T-helper 1 cell treated with Interleukin-12 subunit alpha and Interleukin-12 subunit beta and Interleukin-4 antibody, amounts not matched to agents 30 μg/mL and 1 μg/mL, for 36 hours (primary cell): ENCODE results near the gene YPEL2.

Experiments
- H3K27ac Mint-ChIP-seq: one replicate; pipeline ENCODE4 v1.8.0; 2021; ENCODE audit warnings: mild to moderate bottlenecking, mixed read lengths
- H3K27me3 Mint-ChIP-seq: one replicate; pipeline ENCODE4 v1.8.0; 2021; ENCODE audit warnings: low read depth, mixed read lengths
- H3K36me3 Mint-ChIP-seq: one replicate; pipeline ENCODE4 v1.8.0; 2021; ENCODE audit warnings: low read depth, mixed read lengths
- H3K4me1 Mint-ChIP-seq: one replicate; pipeline ENCODE4 v1.8.0; 2021; ENCODE audit warnings: low read depth, mixed read lengths
- H3K4me3 Mint-ChIP-seq: one replicate; pipeline ENCODE4 v1.8.0; 2021; ENCODE audit warnings: mild to moderate bottlenecking, moderate library complexity, mixed read lengths
- H3K9me3 Mint-ChIP-seq: one replicate; pipeline ENCODE4 v1.8.0; 2021; ENCODE audit warnings: mixed read lengths

Gene YPEL2

GRCh38 chr17:59341922-59342321 is 10.5 kb downstream of the YPEL2 start:
- no peak overlapping the region for H3K4me3 Mint-ChIP-seq
- H3K9me3 Mint-ChIP-seq: no peaks in the 10 kb centered on the region
- H3K36me3 Mint-ChIP-seq: no peaks in the 10 kb centered on the region
- no peaks in the 10 kb centered on the region for H3K27me3 Mint-ChIP-seq
- H3K27ac Mint-ChIP-seq: no peak overlapping the region
- H3K4me1 Mint-ChIP-seq: peaks cover 19% of the 10 kb centered on the region

- H3K4me3 Mint-ChIP-seq: no peak overlapping the region
- peaks cover 19% of the 10 kb centered on the region for H3K4me1 Mint-ChIP-seq
- no peaks in the 10 kb centered on the region for H3K36me3 Mint-ChIP-seq
- H3K9me3 Mint-ChIP-seq: no peaks in the 10 kb centered on the region
- H3K27ac Mint-ChIP-seq: peak overlapping the region; percentile 52
- no peaks in the 10 kb centered on the region for H3K27me3 Mint-ChIP-seq
Observed at GRCh38 chr17:59342681-59343131, 11.3 kb downstream of the YPEL2 start.

- H3K27ac Mint-ChIP-seq: no peak overlapping the region
- H3K4me1 Mint-ChIP-seq: peaks cover 17% of the 10 kb centered on the region
- H3K36me3 Mint-ChIP-seq: no peaks in the 10 kb centered on the region
Observed at GRCh38 chr17:59345476-59345875, 14.0 kb downstream of the YPEL2 start.

GRCh38 chr17:59346341-59346740 is 14.9 kb downstream of the YPEL2 start:
- H3K9me3 Mint-ChIP-seq: no peaks in the 10 kb centered on the region
- H3K27me3 Mint-ChIP-seq: no peaks in the 10 kb centered on the region
- no peak overlapping the region for H3K27ac Mint-ChIP-seq
- no peak overlapping the region for H3K4me3 Mint-ChIP-seq
- H3K36me3 Mint-ChIP-seq: no peaks in the 10 kb centered on the region
- H3K4me1 Mint-ChIP-seq: peaks cover 17% of the 10 kb centered on the region

More at GRCh38 chr17:59345476-59345875, 14.0 kb downstream of the YPEL2 start:
- Mint-ChIP-seq H3K4me3 (no peak overlapping the region), H3K27me3 (no peaks in the 10 kb centered on the region), H3K9me3 (no peaks in the 10 kb centered on the region)

GRCh38 chr17:59346876-59347407 is 15.5 kb downstream of the YPEL2 start:
- Mint-ChIP-seq H3K9me3 (no peaks in the 10 kb centered on the region), H3K4me1 (peaks cover 19% of the 10 kb centered on the region), H3K4me3 (no peak overlapping the region), H3K27me3 (no peaks in the 10 kb centered on the region), H3K27ac (no peak overlapping the region), H3K36me3 (no peaks in the 10 kb centered on the region)

GRCh38 chr17:59347975-59348391 is 16.5 kb downstream of the YPEL2 start:
- no peaks in the 10 kb centered on the region for H3K9me3 Mint-ChIP-seq
- peaks cover 10% of the 10 kb centered on the region for H3K4me1 Mint-ChIP-seq
- H3K27ac Mint-ChIP-seq: no peak overlapping the region
- H3K4me3 Mint-ChIP-seq: no peak overlapping the region
- H3K36me3 Mint-ChIP-seq: no peaks in the 10 kb centered on the region
- no peaks in the 10 kb centered on the region for H3K27me3 Mint-ChIP-seq

- Mint-ChIP-seq H3K9me3 (no peaks in the 10 kb centered on the region), H3K36me3 (peaks cover 8% of the 10 kb centered on the region), H3K4me3 (no peak overlapping the region), H3K27me3 (no peaks in the 10 kb centered on the region), H3K27ac (no peak overlapping the region), H3K4me1 (peaks cover 10% of the 10 kb centered on the region)
Observed at GRCh38 chr17:59349178-59349577, 17.7 kb downstream of the YPEL2 start.

- peaks cover 9% of the 10 kb centered on the region for H3K9me3 Mint-ChIP-seq
- no peaks in the 10 kb centered on the region for H3K27me3 Mint-ChIP-seq
- peaks cover 12% of the 10 kb centered on the region for H3K4me1 Mint-ChIP-seq
- no peak overlapping the region for H3K4me3 Mint-ChIP-seq
- peaks cover 28% of the 10 kb centered on the region for H3K36me3 Mint-ChIP-seq
- H3K27ac Mint-ChIP-seq: no peak overlapping the region
Observed at GRCh38 chr17:59353106-59353854, 21.8 kb downstream of the YPEL2 start.

- H3K9me3 Mint-ChIP-seq: peaks cover 9% of the 10 kb centered on the region
- H3K27me3 Mint-ChIP-seq: no peaks in the 10 kb centered on the region
- H3K36me3 Mint-ChIP-seq: peaks cover 29% of the 10 kb centered on the region
- H3K27ac Mint-ChIP-seq: no peak overlapping the region
- H3K4me3 Mint-ChIP-seq: no peak overlapping the region
- H3K4me1 Mint-ChIP-seq: peaks cover 13% of the 10 kb centered on the region
Observed at GRCh38 chr17:59353936-59354755, 22.7 kb downstream of the YPEL2 start.

GRCh38 chr17:59355030-59355701 is 23.7 kb downstream of the YPEL2 start:
- Mint-ChIP-seq H3K36me3 (peaks cover 29% of the 10 kb centered on the region), H3K27me3 (no peaks in the 10 kb centered on the region), H3K4me1 (peaks cover 15% of the 10 kb centered on the region), H3K9me3 (peaks cover 9% of the 10 kb centered on the region), H3K4me3 (no peak overlapping the region), H3K27ac (no peak overlapping the region)

- H3K36me3 Mint-ChIP-seq: peaks cover 33% of the 10 kb centered on the region
- peaks cover 21% of the 10 kb centered on the region for H3K4me1 Mint-ChIP-seq
- peaks cover 9% of the 10 kb centered on the region for H3K9me3 Mint-ChIP-seq
- no peaks in the 10 kb centered on the region for H3K27me3 Mint-ChIP-seq
- no peak overlapping the region for H3K4me3 Mint-ChIP-seq
- no peak overlapping the region for H3K27ac Mint-ChIP-seq
Observed at GRCh38 chr17:59355702-59356325, 24.4 kb downstream of the YPEL2 start.

- Mint-ChIP-seq H3K9me3 (peaks cover 9% of the 10 kb centered on the region), H3K4me3 (no peak overlapping the region), H3K27ac (no peak overlapping the region), H3K4me1 (peaks cover 29% of the 10 kb centered on the region), H3K36me3 (peaks cover 33% of the 10 kb centered on the region), H3K27me3 (no peaks in the 10 kb centered on the region)
Observed at GRCh38 chr17:59356543-59357218, 25.2 kb downstream of the YPEL2 start.

GRCh38 chr17:59357219-59357697 is 25.8 kb downstream of the YPEL2 start:
- Mint-ChIP-seq H3K9me3 (peaks cover 9% of the 10 kb centered on the region), H3K27me3 (no peaks in the 10 kb centered on the region), H3K4me1 (peaks cover 33% of the 10 kb centered on the region), H3K4me3 (no peak overlapping the region), H3K36me3 (peaks cover 33% of the 10 kb centered on the region), H3K27ac (no peak overlapping the region)
